Measurements from ENCODE around the gene RYR1.

The RYR1 gene

DNA sequence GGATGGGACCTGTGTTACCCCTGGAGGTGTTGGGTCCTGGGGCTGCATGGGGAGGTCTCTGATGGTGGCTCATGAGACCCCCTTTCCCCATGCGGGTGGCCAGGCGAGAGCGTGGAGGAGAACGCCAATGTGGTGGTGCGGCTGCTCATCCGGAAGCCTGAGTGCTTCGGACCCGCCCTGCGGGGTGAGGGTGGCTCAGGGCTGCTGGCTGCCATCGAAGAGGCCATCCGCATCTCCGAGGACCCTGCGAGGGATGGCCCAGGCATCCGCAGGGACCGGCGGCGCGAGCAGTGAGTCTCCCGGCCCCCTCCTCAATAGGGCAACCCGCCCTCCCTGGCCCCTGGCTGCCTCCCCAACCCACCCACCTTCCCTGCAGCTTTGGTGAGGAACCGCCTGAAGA lies 66.0 kb downstream of the RYR1 start:
- TF ChIP-seq, protein P1, sequence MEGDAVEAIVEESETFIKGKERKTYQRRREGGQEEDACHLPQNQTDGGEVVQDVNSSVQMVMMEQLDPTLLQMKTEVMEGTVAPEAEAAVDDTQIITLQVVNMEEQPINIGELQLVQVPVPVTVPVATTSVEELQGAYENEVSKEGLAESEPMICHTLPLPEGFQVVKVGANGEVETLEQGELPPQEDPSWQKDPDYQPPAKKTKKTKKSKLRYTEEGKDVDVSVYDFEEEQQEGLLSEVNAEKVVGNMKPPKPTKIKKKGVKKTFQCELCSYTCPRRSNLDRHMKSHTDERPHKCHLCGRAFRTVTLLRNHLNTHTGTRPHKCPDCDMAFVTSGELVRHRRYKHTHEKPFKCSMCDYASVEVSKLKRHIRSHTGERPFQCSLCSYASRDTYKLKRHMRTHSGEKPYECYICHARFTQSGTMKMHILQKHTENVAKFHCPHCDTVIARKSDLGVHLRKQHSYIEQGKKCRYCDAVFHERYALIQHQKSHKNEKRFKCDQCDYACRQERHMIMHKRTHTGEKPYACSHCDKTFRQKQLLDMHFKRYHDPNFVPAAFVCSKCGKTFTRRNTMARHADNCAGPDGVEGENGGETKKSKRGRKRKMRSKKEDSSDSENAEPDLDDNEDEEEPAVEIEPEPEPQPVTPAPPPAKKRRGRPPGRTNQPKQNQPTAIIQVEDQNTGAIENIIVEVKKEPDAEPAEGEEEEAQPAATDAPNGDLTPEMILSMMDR (IDR thresholded peaks at IDR 0.05; ENCODE audit: low read depth, low read length, missing control alignments) = no peak
- no peak for DNase-seq (ENCODE audit: low read depth)

DNA sequence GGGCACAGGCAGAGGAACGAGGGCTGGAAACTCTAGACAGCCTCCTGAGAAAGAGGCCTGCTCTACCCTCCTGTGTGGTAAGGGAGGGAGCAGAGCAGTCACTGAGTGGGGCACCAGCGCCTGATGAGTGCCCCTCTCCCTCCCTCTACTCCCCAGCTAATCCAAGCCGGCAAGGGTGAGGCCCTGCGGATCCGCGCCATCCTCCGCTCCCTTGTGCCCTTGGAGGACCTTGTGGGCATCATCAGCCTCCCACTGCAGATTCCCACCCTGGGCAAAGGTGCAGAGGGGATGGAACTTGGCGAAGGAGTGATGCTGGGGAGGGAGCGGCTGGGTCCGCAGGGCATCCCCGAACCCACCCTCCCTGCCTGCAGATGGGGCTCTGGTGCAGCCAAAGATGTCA lies 67.0 kb downstream of the RYR1 start:
- TF ChIP-seq, protein P1 (IDR thresholded peaks at IDR 0.05; ENCODE audit: low read depth, low read length, missing control alignments) = no peak
- DNase-seq (ENCODE audit: low read depth) = no peak
- no peak overlapping the region for H3K4me3 ChIP-seq (ENCODE audit: low read depth, low read length)

More for the DNA sequence above, 66.0 kb downstream of the RYR1 start:
- H3K4me3 ChIP-seq (ENCODE audit: low read depth, low read length) = no peak overlapping the region

DNA sequence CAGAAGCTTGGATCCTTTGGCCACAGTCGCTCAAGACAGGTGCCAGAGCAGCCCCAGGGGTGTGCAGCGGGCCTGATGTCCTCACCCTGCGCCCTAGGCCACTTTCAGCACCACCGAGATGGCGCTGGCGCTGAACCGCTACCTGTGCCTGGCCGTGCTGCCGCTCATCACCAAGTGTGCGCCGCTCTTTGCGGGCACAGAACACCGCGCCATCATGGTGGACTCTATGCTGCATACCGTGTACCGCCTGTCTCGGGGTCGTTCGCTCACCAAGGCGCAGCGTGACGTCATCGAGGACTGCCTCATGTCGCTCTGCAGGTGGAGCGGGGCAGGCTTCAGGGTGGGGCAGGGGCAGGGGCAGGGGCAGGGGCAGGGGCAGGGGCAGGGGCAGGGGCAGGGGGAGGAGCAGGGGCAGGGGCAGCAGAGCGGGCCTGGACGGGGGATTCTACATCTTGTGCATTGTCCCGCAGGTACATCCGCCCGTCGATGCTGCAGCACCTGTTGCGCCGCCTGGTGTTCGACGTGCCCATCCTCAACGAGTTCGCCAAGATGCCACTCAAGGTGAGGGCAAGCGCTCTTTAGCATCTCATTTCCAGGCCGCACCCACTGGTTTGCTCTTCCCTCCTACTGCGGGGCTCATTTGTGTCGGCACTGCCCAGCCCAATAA lies 69.1 kb downstream of the RYR1 start:
- DNase-seq (ENCODE audit: low read depth) = no peak
- TF ChIP-seq, protein P1 (IDR thresholded peaks at IDR 0.05; ENCODE audit: low read depth, low read length, missing control alignments) = no peak
- H3K4me3 ChIP-seq (ENCODE audit: low read depth, low read length) = no peak overlapping the region

DNA sequence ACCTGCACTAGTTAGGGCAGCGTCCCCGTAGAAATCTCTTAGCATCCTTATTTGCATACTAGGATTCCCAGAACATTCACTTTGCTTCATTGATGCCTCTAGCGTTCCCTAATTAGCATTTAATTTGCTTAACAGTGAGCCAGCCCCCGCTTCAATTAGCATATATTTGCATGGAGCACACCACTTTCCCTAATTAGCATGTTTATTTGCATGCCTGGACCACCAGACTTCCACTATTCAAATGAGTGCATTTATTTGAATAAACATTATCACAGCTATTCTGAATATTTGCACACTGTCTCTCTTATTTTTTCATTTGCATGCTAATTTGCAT lies 69.6 kb downstream of the RYR1 start:
- no peak overlapping the region for H3K4me3 ChIP-seq (ENCODE audit: low read depth, low read length)
- DNase-seq (ENCODE audit: low read depth) = no peak
- TF ChIP-seq, protein P1 (IDR thresholded peaks at IDR 0.05; ENCODE audit: low read depth, low read length, missing control alignments) = no peak

DNA sequence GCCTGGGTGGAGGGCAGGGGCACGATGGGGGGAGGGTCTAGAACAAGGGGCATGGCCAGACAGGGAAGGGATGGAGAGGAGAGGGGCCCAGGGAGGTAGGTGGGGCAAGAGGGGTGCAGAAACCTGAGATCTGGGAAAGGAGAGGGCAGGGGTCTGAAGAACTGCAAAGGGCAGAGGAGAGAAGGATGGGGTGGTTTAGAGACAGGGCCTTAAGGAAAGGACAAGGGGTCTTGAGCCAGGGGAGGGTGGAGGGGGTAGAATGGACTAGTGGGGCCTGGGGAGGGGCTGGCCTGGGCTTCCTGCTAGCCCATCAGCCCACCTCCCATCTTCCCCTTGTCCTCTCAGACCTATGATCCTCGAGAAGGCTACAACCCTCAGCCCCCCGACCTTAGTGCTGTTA lies 72.5 kb downstream of the RYR1 start:
- no peak for DNase-seq (ENCODE audit: low read depth)
- no peak overlapping the region for H3K4me3 ChIP-seq (ENCODE audit: low read depth, low read length)
- TF ChIP-seq, protein P1 (IDR thresholded peaks at IDR 0.05; ENCODE audit: low read depth, low read length, missing control alignments) = no peak

DNA sequence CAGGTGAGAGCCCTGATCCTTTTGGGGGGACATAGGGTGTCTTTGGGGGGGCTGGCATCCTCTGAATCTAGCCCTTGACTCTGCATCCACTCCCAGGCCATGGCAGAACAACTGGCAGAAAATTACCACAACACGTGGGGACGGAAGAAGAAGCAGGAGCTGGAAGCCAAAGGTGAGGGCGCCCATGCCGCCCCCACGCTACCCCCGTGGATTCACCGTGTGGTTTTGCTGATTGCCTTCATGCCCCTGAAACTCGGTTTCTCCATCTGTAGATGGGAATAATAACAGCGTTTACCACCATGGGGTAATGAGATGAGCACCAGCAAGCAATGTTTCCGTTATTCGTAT lies 72.9 kb downstream of the RYR1 start:
- TF ChIP-seq, protein P1 (IDR thresholded peaks at IDR 0.05; ENCODE audit: low read depth, low read length, missing control alignments) = no peak
- no peak for DNase-seq (ENCODE audit: low read depth)
- H3K4me3 ChIP-seq (ENCODE audit: low read depth, low read length) = no peak overlapping the region

All from GM12864 (cell line).